ENCODE results near the gene VPS13C.

The VPS13C gene

DNA sequence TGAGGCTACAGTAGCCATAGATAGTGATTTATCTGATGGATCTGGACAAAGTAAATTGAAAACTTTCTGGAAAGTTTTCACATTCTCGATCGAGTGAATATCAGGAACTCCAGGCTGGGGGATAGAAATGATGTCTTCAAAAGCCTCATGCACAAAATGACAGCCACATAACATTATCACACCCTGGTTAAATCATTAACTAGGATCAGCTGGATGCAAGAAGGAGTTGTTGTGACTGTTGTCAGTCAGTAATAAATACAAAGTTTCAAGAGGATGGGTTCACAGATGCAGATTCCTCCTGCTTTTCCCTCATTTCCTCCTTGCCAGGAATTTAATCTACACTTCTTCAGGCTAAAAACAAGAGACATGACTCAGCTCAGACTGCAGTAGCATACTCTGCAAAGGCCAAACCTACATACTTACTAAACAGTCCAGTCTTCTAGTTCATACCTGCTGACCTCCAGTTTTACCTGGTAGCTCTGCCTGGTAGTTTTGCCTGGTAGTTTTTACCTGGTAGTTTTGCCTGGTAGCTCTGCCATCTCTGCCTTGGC, 47.4 kb upstream of the VPS13C start:
- Histone ChIP-seq H3K27me3 (ENCODE audit: control insufficient read depth in 3 of 3, insufficient read depth in 3 of 3, low read depth in 1 of 3, low read length in 3 of 3) (peaks cover 0 to 6% (median 0%) of the 10 kb centered on the region in 3 experiments), H4K8ac (ENCODE audit: low read depth, low read length) (no peak overlapping the region), H3K36me3 (replicated peaks in 1 of 2; ENCODE audit: control insufficient read depth in 2 of 2, insufficient read depth in 2 of 2, low read length in 2 of 2) (no peaks in the 10 kb centered on the region), H3K27ac (replicated peaks; ENCODE audit: low read length) (no peak overlapping the region), H3K79me1 (ENCODE audit: low read depth, low read length) (no peaks in the 10 kb centered on the region), H3K4me2 (ENCODE audit: insufficient read depth, low read length, poor library complexity, severe bottlenecking) (no peak overlapping the region), H3K14ac (ENCODE audit: low read length) (no peak overlapping the region), H3K4me1 (ENCODE audit: control insufficient read depth in 2 of 2, insufficient read depth in 1 of 2, low read depth in 1 of 2, low read length in 2 of 2) (no peaks in the 10 kb centered on the region), H2AK5ac (ENCODE audit: low read depth, low read length) (no peak overlapping the region), H2AFZ (ENCODE audit: low read length) (no peak overlapping the region), H3K9ac (ENCODE audit: low read depth, low read length, poor library complexity) (no peak overlapping the region), H3K18ac (ENCODE audit: low read length) (no peak overlapping the region), H3K9me3 (replicated peaks in 1 of 2; ENCODE audit: control insufficient read depth in 2 of 2, insufficient read depth in 1 of 2, low read depth in 1 of 2, low read length in 2 of 2) (no peaks in the 10 kb centered on the region), H2BK15ac (ENCODE audit: low read length) (no peak overlapping the region), H3K4me3 (ENCODE audit: low read length in 2 of 2) (no peak overlapping the region), H3K23ac (ENCODE audit: low read depth, low read length, poor library complexity) (no peak overlapping the region), H4K91ac (ENCODE audit: low read depth, low read length, poor library complexity) (no peak overlapping the region), H2BK5ac (ENCODE audit: low read length) (no peak overlapping the region), H3K4ac (ENCODE audit: low read length) (no peak overlapping the region), H2BK12ac (ENCODE audit: low read length) (no peak overlapping the region), H2BK120ac (ENCODE audit: low read depth, low read length) (no peak overlapping the region)
- no CpG with 5 or more reads among the region's 2 CpGs for whole genome bisulfite sequencing, 2 donors (ENCODE audit: extremely low coverage in 2 of 2, insufficient read length in 2 of 2, insufficient replicate concordance in 1 of 2)
- DNase-seq (ENCODE audit: low spot score) = no peak

- Histone ChIP-seq H3K27ac (replicated peaks; ENCODE audit: low read length) (no peak overlapping the region), H3K27me3 (ENCODE audit: control insufficient read depth in 3 of 3, insufficient read depth in 3 of 3, low read depth in 1 of 3, low read length in 3 of 3) (peaks cover 0 to 3% (median 0%) of the 10 kb centered on the region in 3 experiments), H2AFZ (ENCODE audit: low read length) (no peak overlapping the region), H3K4me3 (ENCODE audit: low read length in 2 of 2) (no peak overlapping the region), H2BK15ac (ENCODE audit: low read length) (no peak overlapping the region), H3K9ac (ENCODE audit: low read depth, low read length, poor library complexity) (no peak overlapping the region), H3K23ac (ENCODE audit: low read depth, low read length, poor library complexity) (no peak overlapping the region), H3K4me2 (ENCODE audit: insufficient read depth, low read length, poor library complexity, severe bottlenecking) (no peak overlapping the region), H2BK5ac (ENCODE audit: low read length) (no peak overlapping the region), H2BK12ac (ENCODE audit: low read length) (no peak overlapping the region), H3K18ac (ENCODE audit: low read length) (no peak overlapping the region), H2BK120ac (ENCODE audit: low read depth, low read length) (no peak overlapping the region), H4K91ac (ENCODE audit: low read depth, low read length, poor library complexity) (no peak overlapping the region), H2AK5ac (ENCODE audit: low read depth, low read length) (no peak overlapping the region), H3K36me3 (replicated peaks in 1 of 2; ENCODE audit: control insufficient read depth in 2 of 2, insufficient read depth in 2 of 2, low read length in 2 of 2) (no peaks in the 10 kb centered on the region), H3K79me1 (ENCODE audit: low read depth, low read length) (no peaks in the 10 kb centered on the region), H3K4me1 (ENCODE audit: control insufficient read depth in 2 of 2, insufficient read depth in 1 of 2, low read depth in 1 of 2, low read length in 2 of 2) (no peaks in the 10 kb centered on the region), H3K4ac (ENCODE audit: low read length) (no peak overlapping the region), H3K14ac (ENCODE audit: low read length) (no peak overlapping the region), H4K8ac (ENCODE audit: low read depth, low read length) (no peak overlapping the region), H3K9me3 (replicated peaks in 1 of 2; ENCODE audit: control insufficient read depth in 2 of 2, insufficient read depth in 1 of 2, low read depth in 1 of 2, low read length in 2 of 2) (no peaks in the 10 kb centered on the region)
- no peak for DNase-seq (ENCODE audit: low spot score)
- no CpG with 5 or more reads among the region's 3 CpGs for WGBS, 2 donors (ENCODE audit: extremely low coverage in 2 of 2, insufficient read length in 2 of 2, insufficient replicate concordance in 1 of 2)
Measured at GRCh38 chr15:62106096-62106495, 45.8 kb upstream of the VPS13C start.

GRCh38 chr15:62105266-62105665, 45.0 kb upstream of the VPS13C start:
- H3K36me3 ChIP-seq (replicated peaks in 1 of 2; ENCODE audit: control insufficient read depth in 2 of 2, insufficient read depth in 2 of 2, low read length in 2 of 2) = no peaks in the 10 kb centered on the region
- no peak overlapping the region for H2AFZ ChIP-seq (ENCODE audit: low read length)
- H3K4ac ChIP-seq (ENCODE audit: low read length) = no peak overlapping the region
- no peaks in the 10 kb centered on the region for H3K9me3 ChIP-seq (replicated peaks in 1 of 2; ENCODE audit: control insufficient read depth in 2 of 2, insufficient read depth in 1 of 2, low read depth in 1 of 2, low read length in 2 of 2)
- no peaks in the 10 kb centered on the region for H3K79me1 ChIP-seq (ENCODE audit: low read depth, low read length)
- H3K27me3 ChIP-seq (ENCODE audit: control insufficient read depth in 3 of 3, insufficient read depth in 3 of 3, low read depth in 1 of 3, low read length in 3 of 3) = no peaks in the 10 kb centered on the region
- no peak overlapping the region for H4K91ac ChIP-seq (ENCODE audit: low read depth, low read length, poor library complexity)
- H3K23ac ChIP-seq (ENCODE audit: low read depth, low read length, poor library complexity) = no peak overlapping the region
- H3K4me2 ChIP-seq (ENCODE audit: insufficient read depth, low read length, poor library complexity, severe bottlenecking) = no peak overlapping the region
- H2BK12ac ChIP-seq (ENCODE audit: low read length) = no peak overlapping the region
- WGBS, 2 donors (ENCODE audit: extremely low coverage in 2 of 2, insufficient read length in 2 of 2, insufficient replicate concordance in 1 of 2) = no CpG with 5 or more reads among the region's 11 CpGs
- no peak overlapping the region for H2AK5ac ChIP-seq (ENCODE audit: low read depth, low read length)
- no peak overlapping the region for H4K8ac ChIP-seq (ENCODE audit: low read depth, low read length)
- H3K4me1 ChIP-seq (ENCODE audit: control insufficient read depth in 2 of 2, insufficient read depth in 1 of 2, low read depth in 1 of 2, low read length in 2 of 2) = no peaks in the 10 kb centered on the region
- no peak overlapping the region for H3K27ac ChIP-seq (replicated peaks; ENCODE audit: low read length)
- no peak overlapping the region for H2BK5ac ChIP-seq (ENCODE audit: low read length)
- no peak overlapping the region for H3K18ac ChIP-seq (ENCODE audit: low read length)
- no peak overlapping the region for H3K14ac ChIP-seq (ENCODE audit: low read length)
- no peak for DNase-seq (ENCODE audit: low spot score)
- H3K9ac ChIP-seq (ENCODE audit: low read depth, low read length, poor library complexity) = no peak overlapping the region
- no peak overlapping the region for H2BK15ac ChIP-seq (ENCODE audit: low read length)
- H3K4me3 ChIP-seq (ENCODE audit: low read length in 2 of 2) = peak overlapping the region in 1 of 2 donors; percentile 35
- H2BK120ac ChIP-seq (ENCODE audit: low read depth, low read length) = no peak overlapping the region

- H2AFZ ChIP-seq (ENCODE audit: low read length) = no peak overlapping the region
- no peak overlapping the region for H3K14ac ChIP-seq (ENCODE audit: low read length)
- H4K91ac ChIP-seq (ENCODE audit: low read depth, low read length, poor library complexity) = no peak overlapping the region
- H2BK12ac ChIP-seq (ENCODE audit: low read length) = no peak overlapping the region
- H3K4ac ChIP-seq (ENCODE audit: low read length) = no peak overlapping the region
- H3K36me3 ChIP-seq (replicated peaks in 1 of 2; ENCODE audit: control insufficient read depth in 2 of 2, insufficient read depth in 2 of 2, low read length in 2 of 2) = no peaks in the 10 kb centered on the region
- no peaks in the 10 kb centered on the region for H3K27me3 ChIP-seq (ENCODE audit: control insufficient read depth in 3 of 3, insufficient read depth in 3 of 3, low read depth in 1 of 3, low read length in 3 of 3)
- H2BK120ac ChIP-seq (ENCODE audit: low read depth, low read length) = no peak overlapping the region
- H3K9ac ChIP-seq (ENCODE audit: low read depth, low read length, poor library complexity) = no peak overlapping the region
- H3K27ac ChIP-seq (replicated peaks; ENCODE audit: low read length) = no peak overlapping the region
- H2BK5ac ChIP-seq (ENCODE audit: low read length) = no peak overlapping the region
- no peaks in the 10 kb centered on the region for H3K4me1 ChIP-seq (ENCODE audit: control insufficient read depth in 2 of 2, insufficient read depth in 1 of 2, low read depth in 1 of 2, low read length in 2 of 2)
- H3K23ac ChIP-seq (ENCODE audit: low read depth, low read length, poor library complexity) = no peak overlapping the region
- no CpG with 5 or more reads among the region's 5 CpGs for WGBS, 2 donors (ENCODE audit: extremely low coverage in 2 of 2, insufficient read length in 2 of 2, insufficient replicate concordance in 1 of 2)
- H2AK5ac ChIP-seq (ENCODE audit: low read depth, low read length) = no peak overlapping the region
- no peak overlapping the region for H3K18ac ChIP-seq (ENCODE audit: low read length)
- no peak overlapping the region for H4K8ac ChIP-seq (ENCODE audit: low read depth, low read length)
- H3K4me3 ChIP-seq (ENCODE audit: low read length in 2 of 2) = no peak overlapping the region
- no peak for DNase-seq (ENCODE audit: low spot score)
- H3K4me2 ChIP-seq (ENCODE audit: insufficient read depth, low read length, poor library complexity, severe bottlenecking) = no peak overlapping the region
- no peak overlapping the region for H2BK15ac ChIP-seq (ENCODE audit: low read length)
- no peaks in the 10 kb centered on the region for H3K9me3 ChIP-seq (replicated peaks in 1 of 2; ENCODE audit: control insufficient read depth in 2 of 2, insufficient read depth in 1 of 2, low read depth in 1 of 2, low read length in 2 of 2)
- H3K79me1 ChIP-seq (ENCODE audit: low read depth, low read length) = no peaks in the 10 kb centered on the region
Measured at GRCh38 chr15:62104846-62105245, 44.6 kb upstream of the VPS13C start.
